Middle frontal gyrus (tissue), 1 donor: ENCODE measurements around the gene IREB2.

Experiments used
- DNase-seq: peaks from one replicate; pipeline ENCODE4 v3.0.0-alpha.2; 2015; ENCODE audit warnings: low spot score; ENCODE audit errors: extremely low spot score

Gene IREB2

DNA sequence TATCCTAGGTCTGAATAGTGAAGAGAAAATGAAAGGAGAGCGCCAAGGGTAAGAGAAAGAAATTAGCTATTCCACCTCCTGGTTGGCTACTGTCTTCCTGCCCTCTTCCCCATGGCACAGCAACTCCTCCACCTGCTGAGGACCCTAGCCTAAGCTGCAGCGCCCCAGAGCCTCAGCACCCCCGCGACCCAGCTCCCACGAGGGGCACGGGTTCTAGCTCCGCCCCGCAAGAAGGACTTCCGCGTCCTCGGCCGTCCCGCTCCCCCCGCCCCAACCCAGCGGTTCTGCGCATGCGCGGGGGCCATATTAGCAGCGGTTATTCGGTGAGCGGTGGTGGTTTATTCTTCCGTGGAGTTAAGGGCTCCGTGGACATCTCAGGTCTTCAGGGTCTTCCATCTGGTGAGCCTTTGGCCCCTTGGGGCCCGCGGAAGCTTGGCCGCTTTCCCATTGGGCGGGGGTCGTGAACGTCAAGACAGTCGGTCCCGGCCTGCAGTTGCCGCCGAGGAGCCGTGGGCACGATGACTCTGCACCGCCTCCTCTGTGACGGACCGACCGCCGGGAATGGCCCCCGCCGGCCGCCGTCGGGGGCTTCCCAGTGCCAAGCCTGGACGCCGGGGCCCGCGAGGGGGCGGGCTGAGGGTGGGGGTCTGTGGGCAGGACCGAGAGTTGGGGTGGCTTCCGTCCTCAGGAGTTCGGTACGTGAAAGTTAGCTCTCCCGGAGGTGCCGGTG lies 102.3 kb downstream of the IREB2 start, which contains the start of gene PSMA4:
Gene PSMA4 (plus strand): TSS at position 304 of the 730 bp plus-strand sequence. CDS start 1,484 bp downstream, outside the sequence.
- peak; percentile 80 for DNase-seq

DNA sequence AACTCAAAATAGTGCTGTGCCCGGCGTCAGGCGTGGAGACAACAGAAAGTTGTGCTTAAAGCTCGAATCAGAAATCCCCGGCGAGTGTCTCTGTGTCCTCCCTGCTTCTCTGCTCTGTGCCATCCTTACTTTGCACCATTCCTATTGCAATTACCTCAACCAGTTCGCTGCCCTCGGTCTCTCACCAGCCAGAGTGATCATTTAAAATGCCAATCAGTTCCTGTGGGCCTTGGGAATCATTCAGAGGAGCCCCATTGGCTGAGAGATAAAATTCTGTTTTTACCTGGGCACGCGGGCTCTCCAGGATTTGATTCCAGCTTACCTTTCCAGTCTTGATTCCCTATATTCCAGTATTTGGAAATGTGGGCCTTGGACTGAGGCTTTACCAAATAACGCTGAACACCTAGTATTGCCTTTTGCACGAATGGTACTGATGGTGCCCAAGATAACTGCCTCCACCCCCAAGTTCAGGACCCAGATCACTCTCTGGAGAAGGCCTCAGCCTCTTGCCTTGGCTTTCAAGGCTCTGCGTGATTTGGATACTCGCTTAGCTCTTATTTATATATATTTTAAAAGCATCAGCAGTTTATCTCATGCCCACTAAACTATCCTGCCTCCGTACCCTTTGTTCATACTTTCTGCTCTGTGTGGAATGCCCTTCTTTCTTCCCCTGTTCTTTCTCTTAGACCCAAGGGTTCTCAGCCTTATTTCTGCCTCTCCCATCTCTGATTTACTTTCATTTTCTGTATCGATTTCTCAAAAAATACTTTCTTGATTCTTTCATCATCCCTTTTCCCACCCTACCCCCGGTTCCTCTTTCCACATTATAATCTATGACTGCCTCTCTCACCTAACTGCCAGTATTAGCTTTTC lies 103.1 kb downstream of the IREB2 start:
- DNase-seq, result no peak

DNA sequence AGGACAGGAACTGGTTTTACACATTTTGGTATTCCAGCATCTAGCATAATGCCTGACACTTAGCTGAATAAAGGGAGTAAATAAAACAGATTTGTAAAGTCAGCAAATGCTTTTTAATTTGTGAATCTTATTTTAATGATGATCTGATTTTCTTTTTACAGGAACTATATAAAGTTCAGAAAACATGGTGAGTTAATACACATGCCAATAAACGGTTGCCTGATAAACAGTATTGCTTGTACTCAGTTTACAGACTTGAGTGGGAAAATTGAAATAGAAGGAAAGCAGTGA lies 103.7 kb downstream of the IREB2 start:
- DNase-seq, result no peak

DNA sequence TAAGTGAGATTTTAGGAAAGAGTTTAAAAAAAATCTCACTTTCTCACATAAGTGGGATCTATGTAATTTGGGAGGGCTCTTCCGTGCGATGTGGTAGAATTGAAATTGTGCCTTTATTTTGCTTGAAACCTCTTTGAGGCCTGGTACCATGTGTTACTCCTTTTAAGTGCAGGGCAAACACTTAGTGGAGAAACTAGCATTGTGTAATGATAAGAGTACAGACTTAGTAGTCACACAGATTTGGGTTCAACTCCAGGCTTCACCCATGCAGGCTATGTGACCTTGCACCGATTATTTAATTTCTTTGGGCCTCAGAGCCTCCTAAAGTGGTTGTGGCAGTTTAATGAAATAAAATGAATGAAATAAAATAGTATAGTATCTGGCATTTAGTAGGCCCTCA lies 104.6 kb downstream of the IREB2 start:
- DNase-seq, result no peak

DNA sequence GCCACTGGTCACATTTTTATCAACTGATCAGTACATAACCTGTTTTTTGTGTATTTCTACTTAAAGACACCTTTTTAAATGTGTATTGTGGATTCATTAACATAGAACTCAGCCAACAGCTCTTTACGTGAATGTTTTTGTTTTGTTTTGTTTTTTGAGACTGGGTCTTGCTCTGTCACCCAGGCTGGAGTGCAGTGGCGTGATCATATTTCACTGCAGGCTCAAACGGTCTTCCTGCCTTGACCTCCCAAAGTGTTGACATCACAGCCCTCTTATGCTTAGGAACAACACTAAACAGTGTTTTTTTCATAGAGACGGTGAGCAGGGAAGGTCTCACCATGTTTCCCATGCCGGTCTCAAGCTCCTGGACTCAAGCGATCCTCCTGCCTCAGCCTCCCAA lies 112.2 kb downstream of the IREB2 start:
- no peak for DNase-seq

DNA sequence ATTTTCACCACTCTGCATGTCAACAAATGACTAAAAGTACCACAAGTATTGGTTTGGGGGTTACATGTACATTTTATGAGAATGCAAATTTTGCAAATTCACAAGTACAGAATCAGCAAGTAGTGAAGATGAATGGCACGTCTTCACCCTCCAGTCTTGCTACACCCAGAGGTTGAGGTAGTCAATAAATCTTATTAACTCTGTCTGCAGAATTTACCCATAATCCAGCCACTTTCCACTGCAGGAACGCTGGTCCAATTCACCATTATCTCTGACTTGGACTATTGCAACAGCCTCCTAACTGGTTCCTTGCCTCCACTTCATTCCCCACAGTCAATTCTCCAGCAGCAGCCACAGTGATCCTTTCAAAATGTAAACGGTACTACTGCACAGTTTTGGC lies 112.8 kb downstream of the IREB2 start:
- DNase-seq, result no peak
